Peyer's patch (tissue), 4 donors: ENCODE results near the gene P2RY8.

Experiments used
- CTCF ChIP-seq, 6 experiments: fragments of 450-650 bp in 4 of 6; fragments of 200-600 bp in 2 of 6; sonication (generic) in 1 of 6; IDR thresholded peaks; one replicate each; pipeline ENCODE4 v1.5.1; 2017 to 2019; ENCODE audit warnings: antibody characterized with exemption in 6 of 6, mild to moderate bottlenecking in 3 of 6, moderate library complexity in 1 of 6
- POLR2A ChIP-seq, 2 donors: fragments of 450-650 bp; IDR thresholded peaks; one replicate each; pipeline ENCODE4 v1.5.1; 2017; ENCODE audit warnings: antibody characterized with exemption in 2 of 2, mild to moderate bottlenecking in 2 of 2, moderate library complexity in 2 of 2

GRCh38 chrX:1561164-1561563 is 24.2 kb upstream of the P2RY8 start:
- no peak for TF ChIP-seq CTCF (IDR thresholded peaks at IDR 0.05)
- TF ChIP-seq POLR2A (IDR thresholded peaks at IDR 0.05), result no peak
